Endothelial cell of umbilical vein (primary cell): ENCODE results near the gene SPAG17. TPM values are rescaled to one million over a fixed set of nuclear protein-coding genes. Genes with fewer than 3 reads are reported as not detected.

ENCODE experiments used
- BruUV-seq: library from RNA; stranded (reverse); fragments of 400-500 nt; replicated peaks from 2 replicates; lab custom pipeline; 2021; lab: Mats Ljungman, UMichigan
- CTCF ChIA-PET: fragments of 300-600, 350-600 bp; sonication (Branson Sonifier 250); formaldehyde crosslinking; loops from one replicate; lab custom pipeline; 2021; ENCODE audit warnings: antibody characterized with exemption, inconsistent platforms; lab: Charles Lee
- POLR2A ChIA-PET: fragments of 300-600, 350-600 bp; sonication (Branson Sonifier 250); formaldehyde crosslinking; loops from one replicate; lab custom pipeline; 2021; ENCODE audit warnings: antibody characterized with exemption, inconsistent platforms; lab: Charles Lee
- DNase-seq: peaks from one replicate; pipeline ENCODE4 v3.0.0-alpha.2; 2011; ENCODE audit warnings: low read depth, low spot score
- FAIRE-seq: peaks from 2 replicates; lab custom pipeline; 2011; peaks lifted over from hg19 to GRCh38; lab: Jason Lieb, UNC
- H2AFZ ChIP-seq: 2 replicates; pipeline ENCODE4 v1.6.0; 2012; ENCODE audit warnings: low read depth, low read length, control low read depth, inconsistent platforms
- H3K27ac ChIP-seq: 2 replicates; pipeline ENCODE4 v1.5.1; 2011; ENCODE audit warnings: low read depth, mild to moderate bottlenecking, control low read depth, low read length, moderate library complexity; ENCODE audit not compliant: insufficient read depth
- H3K27me3 ChIP-seq, 2 experiments: 2 replicates each; pipeline versions ENCODE4 v1.6.0 to v1.6.1; 2011; ENCODE audit warnings: low read length in 2 of 2, mixed read lengths in 1 of 2; ENCODE audit not compliant: control insufficient read depth in 2 of 2, insufficient read depth in 2 of 2
- H3K36me3 ChIP-seq, 2 experiments: 2 replicates in 1 of 2; 3 replicates in 1 of 2; pipeline ENCODE4 v1.5.1; 2011; ENCODE audit warnings: low read length in 2 of 2, mild to moderate bottlenecking in 1 of 2, moderate library complexity in 1 of 2; ENCODE audit not compliant: control insufficient read depth in 2 of 2, insufficient read depth in 2 of 2; ENCODE audit errors: extremely low read depth in 1 of 2
- H3K4me1 ChIP-seq: 3 replicates; pipeline ENCODE4 v1.5.1; 2011; ENCODE audit warnings: mild to moderate bottlenecking, low read length; ENCODE audit not compliant: control insufficient read depth, insufficient read depth; ENCODE audit errors: extremely low read depth
- H3K4me2 ChIP-seq: 2 replicates; pipeline ENCODE4 v1.6.1; 2011; ENCODE audit warnings: low read length, control low read depth, mixed read lengths; ENCODE audit not compliant: insufficient read depth
- H3K4me3 ChIP-seq, 3 experiments: fragments of 200-600 bp in 1 of 3; sonication (generic), shearing (Covaris generic) in 1 of 3; replicated peaks in 1 of 3; 2 replicates each; pipeline ENCODE4 v1.5.1; 2011 to 2016; ENCODE audit warnings: control low read depth in 3 of 3, low read length in 3 of 3, mild to moderate bottlenecking in 2 of 3, inconsistent platforms in 1 of 3, low read depth in 1 of 3, moderate library complexity in 1 of 3; ENCODE audit not compliant: insufficient read depth in 1 of 3
- H3K79me2 ChIP-seq: 2 replicates; pipeline ENCODE4 v1.6.0; 2012; ENCODE audit warnings: low read length, inconsistent platforms; ENCODE audit not compliant: control insufficient read depth, insufficient read depth
- H3K9ac ChIP-seq: replicated peaks from 2 replicates; pipeline ENCODE3; 2011; ENCODE audit warnings: low read length, control low read depth; ENCODE audit not compliant: insufficient read depth; ENCODE audit errors: extremely low read depth
- H3K9me1 ChIP-seq: replicated peaks from 3 replicates; pipeline ENCODE4 v1.6.0; 2011; ENCODE audit warnings: mild to moderate bottlenecking, low read length; ENCODE audit not compliant: control insufficient read depth, insufficient read depth; ENCODE audit errors: extremely low read depth
- H3K9me3 ChIP-seq: replicated peaks from 2 replicates; pipeline ENCODE4 v1.5.1; 2012; ENCODE audit warnings: low read length, inconsistent platforms; ENCODE audit not compliant: control insufficient read depth, insufficient read depth
- H4K20me1 ChIP-seq: replicated peaks from 2 replicates; pipeline ENCODE3; 2011; ENCODE audit warnings: mild to moderate bottlenecking, low read length; ENCODE audit not compliant: control insufficient read depth, insufficient read depth; ENCODE audit errors: extremely low read depth
- EZH2 ChIP-seq: IDR thresholded peaks from 2 replicates; pipeline ENCODE4 v1.6.1; 2012; ENCODE audit warnings: borderline replicate concordance, low read depth, mild to moderate bottlenecking, moderate library complexity, low read length, inconsistent platforms; ENCODE audit not compliant: severe bottlenecking
- FOS ChIP-seq: IDR thresholded peaks from 2 replicates; pipeline ENCODE4 v1.6.1; 2011; ENCODE audit warnings: mild to moderate bottlenecking, low read length, moderate library complexity, borderline replicate concordance; ENCODE audit not compliant: insufficient read depth
- GATA2 ChIP-seq: IDR thresholded peaks from 2 replicates; pipeline ENCODE4 v1.7.0; 2011; ENCODE audit warnings: low read depth, mild to moderate bottlenecking, moderate library complexity, mixed read lengths, low read length; ENCODE audit not compliant: insufficient read length, insufficient read depth
- JUN ChIP-seq: IDR thresholded peaks from 2 replicates; pipeline ENCODE4 v1.6.1; 2011; ENCODE audit warnings: borderline replicate concordance, low read depth; ENCODE audit not compliant: insufficient read length, insufficient read depth
- MYC ChIP-seq: IDR thresholded peaks from one replicate; pipeline ENCODE4 v1.6.1; 2011; ENCODE audit warnings: mild to moderate bottlenecking, low read depth, low read length
- POLR2A ChIP-seq: IDR thresholded peaks from 2 replicates; pipeline ENCODE4 v1.6.1; 2012; ENCODE audit warnings: low read depth, mild to moderate bottlenecking, control low read depth, low read length
- POLR2AphosphoS5 ChIP-seq: IDR thresholded peaks from 2 replicates; pipeline ENCODE4 v1.6.1; 2012; ENCODE audit warnings: low read depth, mild to moderate bottlenecking, control low read depth, low read length, moderate library complexity; ENCODE audit not compliant: insufficient read depth
- dilution Hi-C: fragments of 300-500 bp; cut with MboI; formaldehyde crosslinking; loops from one replicate; pipeline ENCODE4 v1.15.0; 2019; ENCODE audit warnings: low sequenced_read_pairs; ENCODE audit not compliant: extremely low pct_ligation_motif_present
- intact Hi-C: fragments of 100-400 bp; cut with micrococcal nuclease; formaldehyde crosslinking; loops from one replicate; pipeline ENCODE4 v1.10.0; 2022
- polyA plus RNA-seq, 4 experiments: library from polyadenylated mRNA; depleted of rRNA in 3 of 4; stranded (reverse) in 3 of 4; unstranded in 1 of 4; fragments of >200 nt; gene quantifications; 2 replicates each; pipeline versions ENCODE4 v1.2.1 to v1.2.3, GENCODE V29; 2011 to 2012; ENCODE audit warnings: missing spikeins in 1 of 4
- total RNA-seq: library from RNA; stranded (reverse); gene quantifications from 2 replicates; pipeline ENCODE4 v1.2.3, GENCODE V29; 2021
- TF ChIP-seq, protein P1 (sequence below): IDR thresholded peaks from 2 replicates; pipeline ENCODE4 v1.6.1; 2011; ENCODE audit not compliant: insufficient read depth, insufficient read length
- TF ChIP-seq, protein P2 (sequence below), 2 donors: IDR thresholded peaks; 1 replicate in 1 of 2; 2 replicates in 1 of 2; pipeline ENCODE4 v1.5.1; 2011; ENCODE audit warnings: low read length in 2 of 2, mild to moderate bottlenecking in 2 of 2, moderate library complexity in 2 of 2, control low read depth in 1 of 2, inconsistent platforms in 1 of 2, low read depth in 1 of 2; ENCODE audit not compliant: insufficient read depth in 1 of 2; ENCODE audit errors: extremely low read depth in 1 of 2

Gene SPAG17
- total and polyA plus RNA-seq, 2 donors (not counting 3 experiments of a cell fraction or from before 2014, with no cell fraction given): not detected

DNA sequence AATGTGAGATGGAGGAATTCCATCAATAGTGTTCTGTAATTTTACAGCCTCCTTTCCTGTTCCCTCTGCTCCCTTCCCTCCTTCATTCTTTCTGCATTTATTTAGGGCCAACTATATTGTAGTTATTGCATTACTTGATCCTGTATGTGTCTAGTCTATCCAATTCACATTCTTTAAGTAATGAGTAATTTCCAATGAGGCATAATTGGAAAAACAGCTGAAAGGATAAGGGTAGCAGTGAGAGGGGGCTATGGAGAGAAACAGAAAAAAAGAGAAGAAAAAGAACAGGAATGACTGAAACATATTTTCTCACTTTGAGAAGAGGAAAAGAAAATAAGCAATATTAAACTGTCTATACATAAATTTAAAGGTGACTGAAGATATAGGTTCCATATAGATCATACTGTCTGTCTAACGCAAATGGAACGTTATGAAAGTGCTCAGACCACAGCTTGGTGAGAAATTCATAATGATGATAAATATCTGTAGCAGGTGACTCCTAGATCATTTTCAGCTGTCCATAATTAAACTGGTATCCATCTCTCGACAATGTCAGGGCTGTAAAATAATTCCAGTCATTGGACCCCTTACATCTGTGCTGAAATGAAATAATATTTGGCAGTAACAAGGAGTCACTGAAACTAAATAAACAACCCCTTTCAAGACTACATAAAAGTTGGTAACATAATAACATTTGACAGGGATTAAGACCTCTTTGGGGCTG lies 61.8 kb downstream of the SPAG17 start:
- CTCF ChIA-PET: no interaction called here
- Histone ChIP-seq H3K4me2 (no peak overlapping the region), H4K20me1 (no peaks in the 10 kb centered on the region), H3K9ac (no peak overlapping the region), H3K27me3 (no peaks in the 10 kb centered on the region), H3K9me3 (no peaks in the 10 kb centered on the region), H3K79me2 (no peaks in the 10 kb centered on the region), H2AFZ (no peak overlapping the region), H3K4me3 (no peak overlapping the region), H3K4me1 (no peaks in the 10 kb centered on the region), H3K27ac (no peak overlapping the region), H3K9me1 (no peaks in the 10 kb centered on the region), H3K36me3 (no peaks in the 10 kb centered on the region)
- no peak for DNase-seq
- POLR2A ChIA-PET: no interaction called here
- FAIRE-seq: no peak
- TF ChIP-seq MYC (no peak), EZH2 (no peak), POLR2A (no peak), JUN (no peak), GATA2 (no peak), FOS (no peak), POLR2AphosphoS5 (no peak)
- TF ChIP-seq, protein P1, sequence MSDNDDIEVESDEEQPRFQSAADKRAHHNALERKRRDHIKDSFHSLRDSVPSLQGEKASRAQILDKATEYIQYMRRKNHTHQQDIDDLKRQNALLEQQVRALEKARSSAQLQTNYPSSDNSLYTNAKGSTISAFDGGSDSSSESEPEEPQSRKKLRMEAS: no peak
- TF ChIP-seq, protein P2, sequence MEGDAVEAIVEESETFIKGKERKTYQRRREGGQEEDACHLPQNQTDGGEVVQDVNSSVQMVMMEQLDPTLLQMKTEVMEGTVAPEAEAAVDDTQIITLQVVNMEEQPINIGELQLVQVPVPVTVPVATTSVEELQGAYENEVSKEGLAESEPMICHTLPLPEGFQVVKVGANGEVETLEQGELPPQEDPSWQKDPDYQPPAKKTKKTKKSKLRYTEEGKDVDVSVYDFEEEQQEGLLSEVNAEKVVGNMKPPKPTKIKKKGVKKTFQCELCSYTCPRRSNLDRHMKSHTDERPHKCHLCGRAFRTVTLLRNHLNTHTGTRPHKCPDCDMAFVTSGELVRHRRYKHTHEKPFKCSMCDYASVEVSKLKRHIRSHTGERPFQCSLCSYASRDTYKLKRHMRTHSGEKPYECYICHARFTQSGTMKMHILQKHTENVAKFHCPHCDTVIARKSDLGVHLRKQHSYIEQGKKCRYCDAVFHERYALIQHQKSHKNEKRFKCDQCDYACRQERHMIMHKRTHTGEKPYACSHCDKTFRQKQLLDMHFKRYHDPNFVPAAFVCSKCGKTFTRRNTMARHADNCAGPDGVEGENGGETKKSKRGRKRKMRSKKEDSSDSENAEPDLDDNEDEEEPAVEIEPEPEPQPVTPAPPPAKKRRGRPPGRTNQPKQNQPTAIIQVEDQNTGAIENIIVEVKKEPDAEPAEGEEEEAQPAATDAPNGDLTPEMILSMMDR (IDR thresholded peaks at IDR 0.05; ENCODE audit: extremely low read depth in 1 of 2, insufficient read depth in 1 of 2, low read depth in 1 of 2, low read length in 2 of 2): no peak
- dilution Hi-C loops: no loop called here
- no TSS peak for BruUV-seq
- intact Hi-C loops: no loop called here
